ENCODE data around the gene CPXM1. TPM values are rescaled to one million over a fixed set of nuclear protein-coding genes. Genes with fewer than 3 reads are reported as not detected.
A peak's percentile ranks its signal among the peaks of the same experiment; 100 is the strongest.

The CPXM1 gene
- total RNA-seq, 1 experiment from 2014 or later: 0.17 TPM

DNA sequence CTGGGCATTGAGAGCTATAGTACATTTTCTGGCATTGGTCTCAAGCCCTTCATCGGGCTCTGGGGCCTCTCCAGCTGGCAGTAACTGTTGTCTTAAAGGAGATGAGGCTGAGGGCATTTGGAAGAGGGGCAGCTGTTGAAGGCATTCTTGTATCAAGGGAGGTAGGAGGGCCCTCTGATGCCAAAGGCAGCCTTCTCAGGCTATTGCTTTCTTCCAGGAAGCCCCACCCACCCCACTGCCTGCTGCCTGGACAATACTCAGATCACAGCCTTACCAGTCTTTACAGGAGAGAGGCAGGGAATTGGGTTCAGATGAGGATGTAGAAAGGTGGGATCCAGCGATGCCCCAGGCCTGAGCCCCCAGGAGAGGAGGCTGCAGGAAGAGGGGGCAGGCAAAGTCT, 46.0 kb downstream of the CPXM1 start:
- POLR2A ChIA-PET: no interaction called here
- no peaks in the 10 kb centered on the region for H3K9me3 ChIP-seq (ENCODE audit: control insufficient read depth in 1 of 2, insufficient read depth in 1 of 2, low read depth in 1 of 2, low read length in 2 of 2)
- no peaks in the 10 kb centered on the region for H3K79me2 ChIP-seq (ENCODE audit: insufficient read depth, low read length)
- TF ChIP-seq JUND (IDR thresholded peaks at IDR 0.05): no peak
- no peak for TF ChIP-seq POLR2AphosphoS5 (IDR thresholded peaks at IDR 0.05; ENCODE audit: low read depth, low read length)
- TF ChIP-seq ZNF274 (IDR thresholded peaks at IDR 0.05; ENCODE audit: low read depth, low read length): no peak
- no peak for TF ChIP-seq SP1 (IDR thresholded peaks at IDR 0.05; ENCODE audit: low read depth)
- no peak for TF ChIP-seq YY1 (IDR thresholded peaks at IDR 0.05; ENCODE audit: extremely low read depth, insufficient replicate concordance, low read depth, low read length)
- TF ChIP-seq, protein P1, sequence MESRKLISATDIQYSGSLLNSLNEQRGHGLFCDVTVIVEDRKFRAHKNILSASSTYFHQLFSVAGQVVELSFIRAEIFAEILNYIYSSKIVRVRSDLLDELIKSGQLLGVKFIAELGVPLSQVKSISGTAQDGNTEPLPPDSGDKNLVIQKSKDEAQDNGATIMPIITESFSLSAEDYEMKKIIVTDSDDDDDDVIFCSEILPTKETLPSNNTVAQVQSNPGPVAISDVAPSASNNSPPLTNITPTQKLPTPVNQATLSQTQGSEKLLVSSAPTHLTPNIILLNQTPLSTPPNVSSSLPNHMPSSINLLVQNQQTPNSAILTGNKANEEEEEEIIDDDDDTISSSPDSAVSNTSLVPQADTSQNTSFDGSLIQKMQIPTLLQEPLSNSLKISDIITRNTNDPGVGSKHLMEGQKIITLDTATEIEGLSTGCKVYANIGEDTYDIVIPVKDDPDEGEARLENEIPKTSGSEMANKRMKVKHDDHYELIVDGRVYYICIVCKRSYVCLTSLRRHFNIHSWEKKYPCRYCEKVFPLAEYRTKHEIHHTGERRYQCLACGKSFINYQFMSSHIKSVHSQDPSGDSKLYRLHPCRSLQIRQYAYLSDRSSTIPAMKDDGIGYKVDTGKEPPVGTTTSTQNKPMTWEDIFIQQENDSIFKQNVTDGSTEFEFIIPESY (IDR thresholded peaks at IDR 0.05; ENCODE audit: extremely low read depth, insufficient replicate concordance, low read length): no peak
- TF ChIP-seq, protein P2, sequence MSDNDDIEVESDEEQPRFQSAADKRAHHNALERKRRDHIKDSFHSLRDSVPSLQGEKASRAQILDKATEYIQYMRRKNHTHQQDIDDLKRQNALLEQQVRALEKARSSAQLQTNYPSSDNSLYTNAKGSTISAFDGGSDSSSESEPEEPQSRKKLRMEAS (IDR thresholded peaks at IDR 0.05): no peak
- TF ChIP-seq ELF1 (IDR thresholded peaks at IDR 0.05; ENCODE audit: borderline replicate concordance, low read depth): no peak
- no peak for TF ChIP-seq FOSL1 (IDR thresholded peaks at IDR 0.05; ENCODE audit: low read depth)
- TF ChIP-seq SIN3A (IDR thresholded peaks at IDR 0.05; ENCODE audit: low read depth): no peak
- no peak for TF ChIP-seq CEBPB (IDR thresholded peaks at IDR 0.05; ENCODE audit: low read depth)
- TF ChIP-seq SRF (IDR thresholded peaks at IDR 0.05; ENCODE audit: low read depth): no peak
- TF ChIP-seq POLR2A (IDR thresholded peaks at IDR 0.05; ENCODE audit: borderline replicate concordance, extremely low read depth, insufficient read depth, insufficient read length): no peak
- DNase-seq (ENCODE audit: low read depth, low spot score) (no peak), ATAC-seq (no peak)
- no peaks in the 10 kb centered on the region for H3K27me3 ChIP-seq (ENCODE audit: insufficient read depth, low read length)
- H3K4me2 ChIP-seq (ENCODE audit: low read length): no peak overlapping the region
- H3K36me3 ChIP-seq (ENCODE audit: control insufficient read depth in 1 of 2, insufficient read depth in 2 of 2, low read length in 2 of 2): no peaks in the 10 kb centered on the region
- no peak overlapping the region for H3K9ac ChIP-seq (ENCODE audit: low read length)
- H3K27ac ChIP-seq (ENCODE audit: low read depth, low read length): no peak overlapping the region
- H4K20me1 ChIP-seq (ENCODE audit: insufficient read depth): no peaks in the 10 kb centered on the region
- H2AFZ ChIP-seq (ENCODE audit: low read depth, low read length, poor library complexity, severe bottlenecking): no peak overlapping the region
- H3K4me1 ChIP-seq (ENCODE audit: control insufficient read depth in 1 of 2, insufficient read depth in 2 of 2, low read length in 2 of 2): peaks cover 0 to 22% of the 10 kb centered on the region in 2 experiments; a peak in 2 of 4 replicates
- BruUV-seq (replicated peaks): TSS peak; percentile 27
- RAD21 ChIA-PET (ENCODE audit: low non-redundant PET in 1 of 2, low total read pairs in 2 of 2, uncharacterized antibody in 2 of 2, unreplicated experiment in 2 of 2): no interaction called here
- intact Hi-C loops (cut with micrococcal nuclease): no loop called here
- no peaks in the 10 kb centered on the region for H3K9me2 ChIP-seq (ENCODE audit: insufficient read depth)
- CTCF ChIA-PET: interaction anchor here (1.1 to 2.9 kb wide), 2 partner anchors 97 to 247 kb away, joined by 4 to 29 read pairs; no protein-coding TSS in a partner anchor
- H3K4me3 ChIP-seq (replicated peaks in 1 of 2; ENCODE audit: low read depth in 1 of 2, low read length in 2 of 2): no peak overlapping the region
